HG02870 (cell line): ENCODE data around the gene GEMIN7.

Experiments used
- ATAC-seq: cut with Tn5 transposase; IDR thresholded peaks from one replicate; pipeline ENCODE4 v1.9.1; 2021; ENCODE audit warnings: mild to moderate bottlenecking, moderate library complexity; ENCODE audit not compliant: unreplicated experiment

The GEMIN7 gene

GRCh38 chr19:45082170-45082569, 3.1 kb downstream of the GEMIN7 start:
- no peak for ATAC-seq

GRCh38 chr19:45086480-45086879, 7.4 kb downstream of the GEMIN7 start:
- no peak for ATAC-seq

- ATAC-seq = no peak
These were observed 8.5 kb downstream of the GEMIN7 start for GRCh38 chr19:45087531-45087930.

GRCh38 chr19:45090034-45090433, 11.0 kb downstream of the GEMIN7 start:
- ATAC-seq = no peak

- no peak for ATAC-seq
These were observed 11.5 kb downstream of the GEMIN7 start for GRCh38 chr19:45090606-45091005.

- peak; percentile 64 for ATAC-seq
These were observed 12.2 kb downstream of the GEMIN7 start for GRCh38 chr19:45091031-45091923.

GRCh38 chr19:45092747-45093678, 14.0 kb downstream of the GEMIN7 start, which contains the start of gene PPP1R37:
TSS of gene PPP1R37 (plus strand) at chr19:45093179. CDS start at chr19:45093326, 147 bp downstream.
- peak; percentile 53 for ATAC-seq

- no peak for ATAC-seq
These were observed 15.1 kb downstream of the GEMIN7 start for GRCh38 chr19:45094137-45094536.

GRCh38 chr19:45094707-45095106, 15.6 kb downstream of the GEMIN7 start:
- no peak for ATAC-seq

- ATAC-seq = no peak
These were observed 16.7 kb downstream of the GEMIN7 start for GRCh38 chr19:45095496-45096413.

- ATAC-seq = no peak
These were observed 17.6 kb downstream of the GEMIN7 start for GRCh38 chr19:45096700-45097099.

- ATAC-seq = no peak
These were observed 18.4 kb downstream of the GEMIN7 start for GRCh38 chr19:45097450-45097775.

- ATAC-seq = no peak
These were observed 18.9 kb downstream of the GEMIN7 start for GRCh38 chr19:45097776-45098520.

- ATAC-seq = no peak
These were observed 19.7 kb downstream of the GEMIN7 start for GRCh38 chr19:45098521-45099466.

GRCh38 chr19:45099467-45100191, 20.6 kb downstream of the GEMIN7 start:
- no peak for ATAC-seq

GRCh38 chr19:45100201-45100600, 21.1 kb downstream of the GEMIN7 start:
- no peak for ATAC-seq

- ATAC-seq = no peak
These were observed 21.8 kb downstream of the GEMIN7 start for GRCh38 chr19:45100846-45101252.

- ATAC-seq = no peak
These were observed 22.7 kb downstream of the GEMIN7 start for GRCh38 chr19:45101806-45102205.
